GM18517 (cell line): Measurements from ENCODE around the gene C5orf47.

Experiments used
- ATAC-seq: cut with Tn5 transposase; IDR thresholded peaks from one replicate; pipeline ENCODE4 v1.9.1; 2021; ENCODE audit warnings: mild to moderate bottlenecking, moderate library complexity; ENCODE audit not compliant: unreplicated experiment

C5orf47 gene, protein sequence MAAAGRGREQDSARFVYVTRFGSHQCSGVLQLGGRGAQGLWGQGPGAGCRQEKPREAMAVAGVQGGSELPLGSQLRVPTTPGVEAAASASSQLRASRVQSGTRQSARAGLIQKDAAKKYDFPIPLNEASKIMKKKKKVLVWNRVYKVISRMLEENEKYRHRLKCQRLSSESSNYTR

DNA sequence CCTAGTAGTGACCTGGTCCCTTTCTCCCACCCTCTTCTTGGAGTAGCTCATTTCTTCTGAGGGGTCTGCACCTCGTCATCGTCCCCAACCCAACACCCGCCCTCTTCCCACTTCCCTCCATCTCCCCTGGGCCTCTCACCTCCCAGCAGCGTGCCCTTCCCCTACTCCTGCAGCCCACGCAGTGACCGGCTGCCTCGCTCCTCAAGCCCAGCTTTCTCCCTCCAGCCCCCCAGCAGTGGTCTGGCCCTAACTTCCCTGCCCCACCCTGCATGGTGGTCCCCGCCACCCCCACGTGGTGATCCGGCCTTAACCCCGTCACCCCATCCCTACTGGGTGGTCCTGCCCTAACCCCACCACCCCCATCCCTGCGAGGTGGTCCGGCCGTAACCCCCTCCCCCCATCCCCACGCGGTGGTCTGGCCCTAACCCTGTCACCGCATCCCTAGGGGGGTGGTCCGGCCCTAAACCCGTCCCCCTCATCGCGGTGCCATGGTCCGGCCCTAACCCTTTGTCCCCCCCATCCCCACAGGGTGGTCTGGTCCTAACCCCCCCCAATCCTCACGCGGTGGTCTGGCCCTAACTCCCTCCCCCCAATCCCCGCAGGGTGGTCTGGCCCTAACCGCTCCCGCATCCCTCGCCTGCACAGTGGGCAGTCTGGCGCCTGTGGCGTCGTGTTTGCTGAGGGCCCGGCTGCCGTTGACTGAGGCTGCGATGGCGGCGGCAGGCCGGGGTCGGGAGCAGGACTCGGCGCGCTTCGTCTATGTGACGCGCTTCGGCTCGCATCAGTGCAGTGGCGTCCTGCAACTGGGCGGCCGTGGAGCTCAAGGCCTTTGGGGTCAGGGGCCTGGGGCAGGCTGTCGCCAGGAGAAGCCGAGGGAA, at the start of gene C5orf47:
C5orf47 (plus strand) TSS at position 617 of the 878 bp plus-strand sequence; CDS start at position 711, 94 bp downstream.
- no peak for ATAC-seq

DNA sequence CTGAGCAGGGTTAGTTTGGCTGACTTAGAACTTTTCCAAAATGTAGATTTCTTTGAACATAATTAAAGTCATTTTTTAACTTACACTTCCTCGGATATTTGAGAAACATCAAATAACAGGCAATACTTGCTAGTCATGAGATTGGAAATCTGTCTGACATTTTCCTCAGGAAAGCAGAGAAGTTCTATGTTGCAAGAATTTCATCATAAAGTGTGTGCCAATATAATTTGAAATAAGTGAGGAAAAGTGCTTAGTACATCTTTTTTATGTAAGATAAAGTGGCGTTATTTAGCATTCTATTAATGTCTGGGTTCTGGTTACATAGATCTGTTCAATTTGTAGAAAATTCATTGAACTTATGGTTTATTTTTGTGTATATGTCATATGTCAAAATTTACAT, 48.7 kb upstream of the C5orf47 start:
- no peak for ATAC-seq

DNA sequence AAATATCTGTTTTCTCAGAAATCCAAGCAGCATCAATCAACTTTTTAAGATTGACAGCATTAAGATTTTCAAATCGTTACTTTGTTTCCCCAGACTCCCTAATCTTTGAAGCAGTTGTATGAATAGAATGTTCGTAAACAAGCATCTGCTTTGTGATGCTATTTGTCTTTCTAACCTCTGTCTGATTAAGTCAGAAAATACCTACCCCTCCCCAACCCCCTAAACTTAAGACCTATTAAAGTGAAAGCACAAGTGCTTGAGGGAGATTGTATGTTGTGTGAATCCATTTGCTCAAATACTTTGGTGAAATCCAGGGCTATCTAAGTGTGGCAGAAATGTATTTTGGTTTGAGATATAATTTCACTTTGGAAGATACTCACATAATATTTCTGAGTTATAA, 47.9 kb upstream of the C5orf47 start:
- no peak for ATAC-seq

DNA sequence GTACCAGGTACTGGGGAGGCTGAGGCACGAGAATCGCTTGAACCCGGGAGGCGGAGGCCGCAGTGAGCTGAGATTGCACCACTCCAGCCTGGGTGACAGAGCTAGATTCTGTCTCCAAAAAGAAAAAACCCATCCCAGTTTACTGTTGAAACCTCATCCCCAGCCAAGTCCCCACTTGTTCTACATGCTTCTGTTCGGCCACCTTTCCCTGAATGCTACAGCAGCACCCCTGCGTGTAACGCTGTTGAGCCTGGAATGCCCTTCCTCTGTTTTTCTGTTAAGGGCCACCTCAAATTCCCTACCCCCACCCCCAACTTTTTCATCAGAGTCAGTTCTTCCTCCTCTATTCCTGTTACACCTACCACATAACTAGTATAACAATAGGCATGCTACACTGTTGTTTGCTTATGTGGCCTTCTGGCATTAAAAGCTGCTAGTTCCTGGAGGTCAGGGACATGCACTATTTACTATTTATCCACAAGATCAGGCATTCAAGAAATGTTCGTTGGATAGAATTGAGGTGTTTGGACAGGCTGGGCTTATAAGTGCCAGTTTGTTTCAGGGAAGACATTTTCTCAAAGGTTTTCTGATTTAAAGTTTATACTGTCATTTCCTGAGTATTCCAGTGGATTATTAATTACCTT, 47.1 kb upstream of the C5orf47 start:
- no peak for ATAC-seq

DNA sequence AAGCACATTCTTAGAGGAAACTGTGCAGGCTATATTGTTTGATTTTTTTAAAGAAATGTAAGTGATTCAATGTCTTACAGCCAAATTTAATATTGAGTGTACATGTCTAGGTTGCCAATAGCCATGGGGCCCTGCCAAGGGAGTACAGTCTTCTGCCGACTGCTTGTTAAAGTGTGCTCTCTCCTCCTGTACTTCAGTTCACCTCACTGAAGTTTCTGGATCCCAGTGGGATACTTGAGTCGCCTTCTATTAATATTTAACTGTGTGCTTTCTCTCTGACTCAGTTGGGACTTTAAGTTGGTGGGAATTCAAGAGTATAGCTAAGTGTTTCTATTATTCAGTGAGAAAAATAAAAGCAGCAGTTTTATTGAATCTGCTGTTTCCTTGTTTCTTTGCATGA, 44.5 kb upstream of the C5orf47 start:
- ATAC-seq = no peak

DNA sequence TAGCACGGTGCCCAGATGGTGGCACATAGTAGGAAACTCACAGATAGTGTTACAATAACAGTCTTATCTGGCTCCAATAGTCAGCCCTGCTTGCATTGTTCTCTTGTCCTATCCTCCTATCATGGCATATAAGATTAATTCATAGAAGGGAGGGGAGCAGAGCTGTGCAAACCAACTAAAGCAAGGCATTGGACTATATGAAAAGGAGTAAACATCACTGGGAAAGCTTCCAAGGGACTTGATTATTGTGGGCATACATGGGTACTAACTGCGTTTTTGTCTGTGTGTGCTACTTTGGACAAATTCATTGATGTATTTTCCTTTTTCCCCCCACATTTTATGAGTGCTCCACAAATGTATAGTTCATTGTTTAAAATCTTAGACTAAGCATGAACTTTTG, 43.8 kb upstream of the C5orf47 start:
- no peak for ATAC-seq

DNA sequence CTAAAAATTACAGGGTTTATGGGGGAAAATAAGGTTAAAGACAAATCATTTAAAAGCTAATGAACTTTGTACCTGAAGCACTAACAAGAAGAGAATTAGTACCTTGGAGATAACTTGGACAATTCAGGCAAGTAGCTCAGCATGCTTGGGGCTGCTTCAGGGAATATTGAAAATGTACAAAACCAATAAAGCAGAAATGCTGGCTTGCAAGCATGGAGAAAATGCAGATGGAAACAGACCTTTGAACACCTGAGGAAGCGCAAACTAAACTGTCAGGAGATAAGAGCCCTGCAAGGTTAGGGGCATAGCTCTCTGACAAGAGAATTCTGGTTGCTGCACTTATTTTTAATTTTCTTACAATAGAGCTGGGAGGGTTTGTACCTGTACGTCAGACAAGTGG, 42.6 kb upstream of the C5orf47 start:
- no peak for ATAC-seq

DNA sequence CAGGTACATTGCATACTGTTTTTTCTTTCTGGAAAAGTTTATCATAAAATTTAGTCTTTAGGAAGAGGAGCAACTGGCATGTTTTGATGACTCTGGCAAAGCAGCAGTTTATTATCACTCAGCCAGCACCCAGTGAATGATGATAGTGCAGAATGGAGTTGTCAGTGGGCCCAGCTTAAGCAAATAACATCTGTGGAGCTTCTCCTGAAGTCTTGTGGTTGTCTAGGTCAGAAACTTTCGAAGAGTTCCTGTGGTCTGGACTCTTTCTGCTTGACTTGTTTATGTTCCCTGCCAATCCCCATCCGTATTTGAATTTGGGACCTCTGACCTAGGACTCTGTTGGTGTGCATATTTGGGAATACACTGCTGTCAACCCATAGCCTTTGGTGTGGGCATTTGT, 38.1 kb upstream of the C5orf47 start:
- no peak for ATAC-seq

DNA sequence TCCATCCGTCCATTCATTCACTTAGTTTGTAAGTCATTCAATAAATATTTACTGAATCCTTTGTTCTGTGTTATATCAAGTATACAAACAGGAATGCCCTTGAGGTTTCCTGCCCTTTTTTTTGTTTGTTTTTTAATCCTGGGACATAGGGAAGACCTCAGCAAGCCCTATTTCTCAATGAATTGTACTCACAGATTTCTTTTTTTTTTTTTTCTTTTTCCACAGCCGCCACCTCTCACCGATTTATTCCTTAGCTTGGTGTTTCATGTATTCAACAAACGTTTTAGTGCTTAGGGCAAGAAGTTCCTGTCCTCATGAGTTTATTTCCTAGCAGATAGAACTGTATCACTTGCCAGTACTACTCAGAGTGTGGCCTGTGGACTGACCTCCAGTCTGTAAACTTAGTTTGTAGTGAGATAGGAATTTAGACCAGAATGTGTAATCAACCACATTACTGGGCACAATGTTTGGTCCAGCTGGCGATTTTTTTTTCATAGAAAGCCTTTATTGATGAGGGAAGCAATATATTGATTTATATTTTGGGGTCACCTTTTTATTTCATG, 35.4 kb upstream of the C5orf47 start:
- ATAC-seq = no peak

DNA sequence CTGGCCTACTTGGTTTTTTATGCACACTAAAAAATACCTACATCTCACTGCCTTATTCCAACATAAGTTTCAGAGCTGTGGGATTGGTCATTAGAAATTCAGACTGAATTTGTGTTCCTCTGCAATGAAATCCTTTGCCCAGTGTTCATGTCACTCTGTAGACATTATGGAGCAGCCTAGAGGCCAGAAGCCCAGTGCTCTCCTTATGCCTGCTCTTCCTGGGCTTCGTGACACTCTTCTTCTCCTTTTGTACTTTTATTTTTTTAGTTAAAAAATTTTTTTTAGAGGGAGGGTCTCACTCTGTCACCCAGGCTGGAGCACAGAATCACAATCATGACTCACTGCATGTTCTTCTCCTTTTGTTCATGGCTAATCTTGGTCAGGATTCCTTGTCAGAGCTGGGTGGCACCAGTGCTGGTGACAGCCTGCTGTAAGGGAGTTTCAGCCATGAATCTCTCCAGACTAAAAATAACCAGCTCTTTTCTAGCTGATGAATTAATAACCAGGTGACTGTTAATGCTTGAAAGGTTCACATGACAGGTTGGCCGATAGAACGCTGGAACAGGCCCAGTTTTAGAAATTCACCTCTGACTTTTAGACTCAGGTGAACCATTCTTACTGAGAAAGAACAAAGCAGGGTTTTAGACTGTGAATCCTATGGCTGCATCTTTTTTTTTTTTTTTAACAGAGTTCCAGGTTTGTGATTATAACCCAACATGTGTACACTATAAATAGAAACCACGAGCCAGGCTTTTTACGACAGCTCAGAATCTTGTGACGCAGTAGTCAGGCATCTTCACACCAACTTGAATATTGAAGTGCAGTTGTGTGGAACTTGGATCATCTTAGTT, 34.1 kb upstream of the C5orf47 start:
- no peak for ATAC-seq

DNA sequence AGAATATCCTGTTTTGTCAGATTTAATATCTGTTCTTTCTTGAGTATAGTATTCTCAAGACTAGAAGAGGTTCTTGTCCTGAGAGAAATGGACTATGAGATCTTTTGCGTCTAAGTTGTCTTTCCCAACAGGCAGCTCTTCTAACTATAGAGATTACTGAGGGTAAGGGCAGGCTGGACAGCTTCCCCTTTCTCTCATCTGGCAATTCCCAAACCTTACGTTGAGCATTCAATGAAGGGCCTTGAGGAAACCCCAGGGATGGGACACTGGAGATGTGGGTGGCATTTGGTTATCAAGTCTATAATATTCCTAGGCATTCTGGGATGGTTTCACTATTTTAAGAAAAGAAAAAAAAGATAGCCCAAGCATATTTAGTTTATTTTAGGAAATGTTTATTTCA, 28.0 kb upstream of the C5orf47 start:
- ATAC-seq = no peak

DNA sequence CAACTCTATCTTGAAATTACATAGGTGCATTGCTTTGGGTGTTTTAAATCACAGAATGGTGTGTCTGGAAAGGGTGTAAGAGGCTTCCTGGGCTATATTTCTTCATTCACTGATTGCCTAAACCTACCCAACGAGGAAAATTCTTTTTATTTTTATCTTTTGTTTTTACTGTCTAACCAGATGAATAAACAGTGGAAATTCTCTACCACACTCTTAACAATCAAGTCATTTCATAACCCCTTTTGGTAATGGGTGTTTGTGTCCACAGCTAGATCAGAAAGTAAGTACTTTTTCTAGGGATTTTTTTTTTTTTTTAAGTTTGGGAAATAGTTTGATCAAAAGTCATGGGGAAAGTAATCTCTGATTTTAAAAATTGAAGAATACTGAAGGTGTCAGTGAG, 27.6 kb upstream of the C5orf47 start:
- ATAC-seq = no peak

DNA sequence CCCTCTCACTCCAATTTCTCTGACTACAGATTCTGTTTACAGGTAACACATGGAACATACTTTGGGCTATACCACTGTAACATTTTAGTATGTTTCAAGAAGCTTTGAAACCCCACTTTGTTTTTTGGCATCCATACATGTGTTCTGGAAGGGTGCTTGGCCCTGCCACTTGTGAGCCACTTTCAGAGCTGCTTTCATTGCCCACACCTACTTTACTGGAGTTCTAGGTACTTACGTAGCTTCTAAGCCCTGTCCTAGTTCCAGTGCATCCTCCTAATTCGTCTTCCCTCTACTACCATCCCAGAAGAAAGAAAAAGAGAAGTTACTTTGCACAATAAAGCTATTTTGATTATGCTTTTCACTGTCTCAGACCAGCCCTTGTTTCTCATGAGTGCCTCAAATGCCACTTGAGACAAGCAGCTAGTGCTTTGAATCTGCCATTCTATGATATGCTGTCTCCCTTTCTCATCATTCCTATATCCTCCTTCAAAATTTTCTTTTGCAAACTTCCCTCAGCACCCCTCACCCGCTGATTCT, 26.5 kb upstream of the C5orf47 start:
- no peak for ATAC-seq

DNA sequence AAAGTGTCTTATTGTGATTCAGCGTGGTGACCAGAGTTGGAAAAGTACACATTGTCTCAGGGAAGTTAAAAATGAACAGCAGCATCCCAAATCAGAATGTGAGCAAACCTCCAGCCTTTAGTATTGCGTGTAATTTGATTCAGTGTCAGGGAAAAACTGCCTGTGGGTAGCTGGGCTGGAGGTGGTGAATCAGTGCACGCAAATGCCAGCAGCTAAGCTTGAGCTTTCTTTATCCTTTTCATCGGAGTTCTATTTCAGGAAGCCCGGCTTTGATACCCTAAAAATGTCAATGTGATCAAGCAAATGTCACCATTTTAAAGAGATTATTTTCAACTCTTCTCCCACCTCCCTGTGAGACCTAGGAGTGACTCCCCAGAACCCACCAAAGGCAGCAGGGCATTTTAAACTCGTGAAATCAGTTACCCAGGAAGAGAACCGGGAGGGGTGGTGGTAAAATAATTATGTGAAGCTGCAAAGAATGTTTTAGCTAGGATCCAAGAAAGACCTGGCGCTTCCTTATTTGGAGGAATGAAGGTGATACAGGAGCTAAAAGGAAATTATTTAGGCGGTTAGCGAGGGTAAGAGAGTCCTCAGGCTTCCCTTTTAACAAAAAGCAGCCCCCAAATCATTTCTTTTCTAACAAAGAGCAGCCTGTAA, 25.7 kb upstream of the C5orf47 start:
- no peak for ATAC-seq

DNA sequence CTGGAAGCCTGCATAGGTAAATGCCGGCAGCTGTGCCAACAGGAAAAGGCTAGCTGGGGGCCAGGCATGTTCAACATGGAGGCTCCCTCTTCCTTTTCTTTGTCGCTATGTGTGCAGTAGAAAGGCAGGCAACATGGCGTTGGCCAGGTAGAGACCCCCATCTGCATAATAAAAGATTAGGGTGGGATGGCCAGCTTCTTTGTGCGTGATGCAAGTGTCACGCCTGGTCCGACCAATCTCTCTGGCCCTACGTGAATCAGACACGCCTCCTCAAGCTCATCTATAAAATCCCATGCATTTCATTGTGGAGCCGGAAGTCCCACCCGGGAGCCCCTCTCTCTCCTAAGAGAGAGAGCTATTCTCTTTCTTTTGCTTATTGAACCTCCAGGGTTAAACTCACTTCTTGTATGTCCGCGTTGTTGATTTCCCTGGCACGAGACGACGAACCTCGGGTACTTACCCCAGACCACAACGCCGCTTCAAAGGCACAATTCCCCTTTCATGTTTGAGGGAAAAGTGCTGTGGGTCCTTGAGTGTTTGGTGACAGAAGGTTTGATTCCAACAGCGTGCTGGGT, 25.0 kb upstream of the C5orf47 start:
- no peak for ATAC-seq

DNA sequence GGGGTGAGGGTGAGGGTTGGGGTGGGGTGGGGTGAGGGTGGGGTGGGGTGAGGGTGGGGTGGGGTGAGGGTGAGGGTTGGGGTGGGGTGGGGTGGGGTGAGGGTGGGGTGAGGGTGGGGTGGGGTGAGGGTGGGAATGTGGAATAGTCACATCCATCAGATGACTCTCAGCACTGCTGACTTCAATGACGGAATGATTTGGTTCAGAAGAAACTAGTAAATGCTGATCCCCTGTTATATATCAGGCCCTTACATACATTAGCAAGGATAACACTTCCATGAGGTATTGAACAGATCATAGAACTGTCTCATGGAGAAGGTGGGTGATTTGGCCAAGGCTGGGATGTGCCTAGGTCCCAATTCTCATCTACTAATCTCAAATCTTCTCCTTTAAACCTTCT, 24.5 kb upstream of the C5orf47 start:
- no peak for ATAC-seq

DNA sequence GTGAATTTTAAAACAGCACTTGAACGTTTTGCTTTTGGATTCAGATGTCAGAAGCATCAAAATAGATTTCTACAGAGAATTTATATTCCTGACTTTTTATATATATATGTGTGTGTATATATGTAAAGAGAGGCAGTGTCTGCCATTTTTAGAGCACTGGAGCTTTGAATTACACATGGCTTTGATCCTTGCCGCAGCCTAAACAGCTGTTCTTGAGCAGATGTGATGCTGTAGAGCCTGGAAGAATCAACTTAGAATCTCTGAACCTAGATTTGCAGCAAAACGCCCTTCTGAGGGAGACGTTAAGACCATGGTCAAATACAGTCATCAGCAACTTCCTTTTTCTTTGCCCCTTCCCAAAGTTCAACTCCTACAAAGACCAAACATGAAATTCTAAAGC, 21.7 kb upstream of the C5orf47 start:
- ATAC-seq = no peak

DNA sequence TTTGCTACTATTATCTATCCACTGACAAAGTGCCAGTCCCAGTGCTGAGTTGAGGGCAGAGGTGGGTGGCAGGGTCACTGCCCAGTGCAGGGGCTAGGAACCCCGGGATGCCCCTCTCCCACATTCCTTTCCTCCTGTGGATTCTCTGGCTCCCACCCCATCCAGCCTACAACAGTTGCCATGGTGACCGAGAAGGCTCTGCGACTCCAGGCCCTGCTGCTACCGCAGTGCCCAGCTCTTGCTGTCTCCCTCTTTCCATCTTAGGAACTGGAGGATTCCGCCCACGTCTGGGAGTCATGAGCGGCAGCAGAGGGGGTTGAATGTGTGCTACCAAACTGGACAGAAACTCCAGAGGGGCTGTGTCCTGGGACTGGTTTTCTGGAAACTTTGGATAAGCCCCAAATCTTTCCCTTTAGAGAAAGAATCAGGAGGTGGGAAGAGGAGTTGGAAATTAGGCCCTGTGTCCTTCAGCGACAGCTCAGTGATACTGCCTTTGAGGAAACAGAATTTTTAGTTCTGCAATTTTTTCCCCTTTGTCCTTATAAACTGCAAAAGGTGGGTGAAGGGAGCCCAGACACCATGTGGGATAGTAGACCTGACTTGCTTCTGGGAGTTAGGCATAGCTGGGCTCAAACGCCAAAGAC, 20.7 kb upstream of the C5orf47 start:
- ATAC-seq = no peak
